Kidney epithelial cell (primary cell): ENCODE results near the gene HORMAD1. TPM values are rescaled to one million over a fixed set of nuclear protein-coding genes. Genes with fewer than 3 reads are reported as not detected.

ENCODE experiments used
- DNase-seq: peaks from one replicate; pipeline ENCODE4 v3.0.0-alpha.2; 2010; ENCODE audit warnings: low read depth
- H3K27me3 ChIP-seq: 2 replicates; pipeline ENCODE4 v1.6.0; 2011; ENCODE audit warnings: low read length; ENCODE audit not compliant: control insufficient read depth, insufficient read depth
- H3K36me3 ChIP-seq: 2 replicates; pipeline ENCODE4 v1.5.1; 2011; ENCODE audit warnings: low read length; ENCODE audit not compliant: control insufficient read depth, insufficient read depth
- H3K4me3 ChIP-seq: 2 replicates; pipeline ENCODE4 v1.5.1; 2011; ENCODE audit warnings: low read depth, mild to moderate bottlenecking, control low read depth, low read length
- CTCF ChIP-seq: IDR thresholded peaks from 2 replicates; pipeline ENCODE4 v1.5.1; 2011; ENCODE audit warnings: mild to moderate bottlenecking, moderate library complexity, low read length, control low read depth, inconsistent platforms; ENCODE audit not compliant: insufficient read depth, poor library complexity, severe bottlenecking
- total RNA-seq: library from RNA; depleted of rRNA; stranded (reverse); fragments of >200 nt; gene quantifications from 2 replicates; pipeline ENCODE4 v1.2.3, GENCODE V29; 2015

The HORMAD1 gene
- total RNA-seq, 1 donor from 2014 or later: not detected

- no peak for DNase-seq
- no peak overlapping the region for H3K4me3 ChIP-seq
- no peaks in the 10 kb centered on the region for H3K36me3 ChIP-seq
- H3K27me3 ChIP-seq: no peaks in the 10 kb centered on the region
- TF ChIP-seq CTCF: no peak
These were observed 70.5 kb downstream of the HORMAD1 start for GRCh38 chr1:150650193-150650592.

DNA sequence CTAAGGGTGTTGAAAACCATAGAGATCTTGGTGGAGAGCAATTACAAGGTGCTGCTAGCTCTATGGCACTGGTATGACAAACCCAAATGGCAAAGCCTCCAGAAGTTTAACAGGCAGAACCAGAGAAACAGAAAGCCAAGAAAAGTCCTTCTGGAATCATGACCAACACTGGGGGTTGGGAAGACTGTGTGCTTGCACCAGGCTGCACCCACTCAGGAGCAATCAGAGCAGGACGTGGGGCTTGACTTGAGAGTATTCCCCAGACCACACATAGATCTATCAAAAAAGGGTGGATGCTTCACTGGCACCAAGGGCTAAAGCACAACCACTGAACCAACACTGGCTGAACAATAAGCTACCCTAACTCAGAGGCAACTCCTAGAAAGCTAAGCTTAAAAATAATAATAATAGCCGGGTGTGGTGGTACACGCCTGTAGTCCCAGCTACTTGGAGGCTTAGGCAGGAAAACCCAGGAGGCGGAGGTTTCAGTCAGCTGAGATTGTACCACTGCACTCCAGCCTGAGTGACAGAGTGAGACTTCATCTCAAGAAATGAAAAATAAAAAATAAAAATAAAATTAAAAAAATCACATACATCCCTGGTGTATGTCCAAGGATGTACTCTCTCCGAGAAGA lies 71.1 kb downstream of the HORMAD1 start:
- TF ChIP-seq CTCF: no peak
- no peak for DNase-seq
- Histone ChIP-seq H3K4me3 (no peak overlapping the region), H3K36me3 (no peaks in the 10 kb centered on the region), H3K27me3 (no peaks in the 10 kb centered on the region)

Other genes starting within 250 kb of the HORMAD1 start
- 17.6 and 24.6 TPM in 2 replicates for gene TARS2, start 233.5 kb downstream of the HORMAD1 start, total RNA-seq
- 5.4 and 6.0 TPM in 2 replicates for gene ECM1, start 212.8 kb downstream of the HORMAD1 start, total RNA-seq
- gene FALEC, start 205.1 kb downstream of the HORMAD1 start, total RNA-seq: not detected in 2 replicates
- 0.46 and 1.7 TPM in 2 replicates for gene ADAMTSL4, start 171.5 kb downstream of the HORMAD1 start, total RNA-seq
- gene MCL1, start 141.3 kb downstream of the HORMAD1 start, total RNA-seq: 206 and 222 TPM in 2 replicates
- 80.9 and 178 TPM in 2 replicates for gene ENSA, start 91.3 kb downstream of the HORMAD1 start, total RNA-seq
- 18.2 and 23.6 TPM in 2 replicates for gene GOLPH3L, start 23.7 kb downstream of the HORMAD1 start, total RNA-seq
- gene CTSS, start 44.9 kb upstream of the HORMAD1 start, total RNA-seq: 9.0 and 12.2 TPM in 2 replicates
- 4.0 and 5.2 TPM in 2 replicates for gene CTSK, start 87.4 kb upstream of the HORMAD1 start, total RNA-seq
- gene ARNT, start 155.7 kb upstream of the HORMAD1 start, total RNA-seq: 17.5 and 24.3 TPM in 2 replicates
- gene CTXND2, start 166.2 kb upstream of the HORMAD1 start, total RNA-seq: not detected in 2 replicates
- 24.2 and 25.5 TPM in 2 replicates for gene SETDB1, start 205.5 kb upstream of the HORMAD1 start, total RNA-seq